Left hindlimb (tissue), 1 donor: Measurements from ENCODE around the gene MARCHF2.

ENCODE experiments used
- DNase-seq: peaks from one replicate; pipeline ENCODE4 v3.0.0-alpha.2; 2018

Gene MARCHF2

GRCh38 chr19:8481616-8482015, 68.5 kb downstream of the MARCHF2 start:
- no peak for DNase-seq

DNA sequence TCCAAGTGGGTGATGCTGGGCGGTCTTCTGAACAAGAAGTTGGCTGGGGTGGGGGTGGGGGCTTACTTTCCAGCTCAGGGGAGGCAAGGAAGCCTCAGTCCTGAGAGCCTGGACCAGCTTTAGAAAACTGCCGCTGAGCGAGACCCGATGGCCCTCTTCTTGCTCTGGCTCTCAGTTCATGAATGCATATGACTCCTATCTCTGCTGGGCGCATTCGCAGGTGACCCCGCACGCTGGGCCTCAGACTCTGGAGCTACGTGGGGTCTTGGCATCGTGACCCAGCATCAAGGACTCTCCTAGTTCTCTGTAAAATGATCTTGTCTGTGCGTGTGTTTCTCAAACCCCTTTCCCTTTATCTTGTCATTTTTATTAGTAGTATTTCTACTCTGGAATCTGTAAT, 69.6 kb downstream of the MARCHF2 start:
- no peak for DNase-seq

DNA sequence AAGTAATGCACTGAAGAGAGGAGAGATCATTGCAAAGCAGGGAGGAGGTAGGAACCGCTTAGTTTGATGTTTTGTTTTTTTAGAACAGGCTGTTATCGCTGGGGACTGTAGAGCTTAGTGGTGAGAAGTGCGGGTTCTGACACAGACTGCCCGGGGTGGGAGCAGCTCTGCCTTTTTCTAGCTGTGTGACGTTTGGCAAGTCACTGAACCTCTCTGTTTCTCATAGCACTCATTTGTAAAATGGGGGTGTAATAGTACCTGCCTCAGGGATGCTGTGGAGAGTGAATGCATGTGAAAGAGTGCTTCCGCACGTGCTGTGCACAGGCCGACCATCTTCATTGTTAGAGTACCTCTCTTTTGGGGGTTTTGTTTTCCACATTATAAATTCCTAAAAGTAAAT, 70.1 kb downstream of the MARCHF2 start:
- DNase-seq, result no peak

DNA sequence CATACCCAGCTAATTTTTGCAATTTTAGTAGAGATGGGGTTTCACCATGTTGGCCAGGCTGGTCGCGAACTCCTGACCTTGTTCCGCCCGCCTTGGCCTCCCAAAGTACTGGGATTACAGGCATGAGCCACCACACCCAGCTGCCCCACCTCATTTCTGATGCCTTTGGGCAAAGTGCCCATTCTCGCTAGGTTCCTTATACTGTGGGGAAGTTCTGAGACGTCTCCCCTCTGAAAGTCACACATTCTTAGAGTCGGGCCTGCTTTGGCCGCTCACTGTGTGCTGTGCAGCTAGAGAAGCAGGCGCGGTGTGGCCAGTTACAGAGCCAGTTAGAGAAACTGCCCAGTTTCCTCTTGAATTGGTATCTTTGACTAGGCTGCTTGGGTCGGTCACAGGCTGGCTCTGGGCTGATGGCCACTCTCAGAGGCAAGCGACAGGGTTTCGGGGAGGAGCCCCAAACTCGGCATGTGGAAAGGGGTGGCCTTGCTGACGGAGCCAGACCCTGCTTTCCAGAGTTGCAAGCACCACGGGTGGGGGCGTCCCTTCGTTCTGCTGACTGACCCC, 71.3 kb downstream of the MARCHF2 start:
- no peak for DNase-seq

DNA sequence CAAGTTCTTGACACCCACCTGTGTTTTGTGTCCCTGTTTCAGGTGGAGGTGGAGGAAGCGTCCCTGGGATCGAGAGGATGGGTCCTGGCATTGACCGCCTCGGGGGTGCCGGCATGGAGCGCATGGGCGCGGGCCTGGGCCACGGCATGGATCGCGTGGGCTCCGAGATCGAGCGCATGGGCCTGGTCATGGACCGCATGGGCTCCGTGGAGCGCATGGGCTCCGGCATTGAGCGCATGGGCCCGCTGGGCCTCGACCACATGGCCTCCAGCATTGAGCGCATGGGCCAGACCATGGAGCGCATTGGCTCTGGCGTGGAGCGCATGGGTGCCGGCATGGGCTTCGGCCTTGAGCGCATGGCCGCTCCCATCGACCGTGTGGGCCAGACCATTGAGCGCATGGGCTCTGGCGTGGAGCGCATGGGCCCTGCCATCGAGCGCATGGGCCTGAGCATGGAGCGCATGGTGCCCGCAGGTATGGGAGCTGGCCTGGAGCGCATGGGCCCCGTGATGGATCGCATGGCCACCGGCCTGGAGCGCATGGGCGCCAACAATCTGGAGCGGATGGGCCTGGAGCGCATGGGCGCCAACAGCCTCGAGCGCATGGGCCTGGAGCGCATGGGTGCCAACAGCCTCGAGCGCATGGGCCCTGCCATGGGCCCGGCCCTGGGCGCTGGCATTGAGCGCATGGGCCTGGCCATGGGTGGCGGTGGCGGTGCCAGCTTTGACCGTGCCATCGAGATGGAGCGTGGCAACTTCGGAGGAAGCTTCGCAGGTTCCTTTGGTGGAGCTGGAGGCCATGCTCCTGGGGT, 72.7 kb downstream of the MARCHF2 start:
- no peak for DNase-seq

DNA sequence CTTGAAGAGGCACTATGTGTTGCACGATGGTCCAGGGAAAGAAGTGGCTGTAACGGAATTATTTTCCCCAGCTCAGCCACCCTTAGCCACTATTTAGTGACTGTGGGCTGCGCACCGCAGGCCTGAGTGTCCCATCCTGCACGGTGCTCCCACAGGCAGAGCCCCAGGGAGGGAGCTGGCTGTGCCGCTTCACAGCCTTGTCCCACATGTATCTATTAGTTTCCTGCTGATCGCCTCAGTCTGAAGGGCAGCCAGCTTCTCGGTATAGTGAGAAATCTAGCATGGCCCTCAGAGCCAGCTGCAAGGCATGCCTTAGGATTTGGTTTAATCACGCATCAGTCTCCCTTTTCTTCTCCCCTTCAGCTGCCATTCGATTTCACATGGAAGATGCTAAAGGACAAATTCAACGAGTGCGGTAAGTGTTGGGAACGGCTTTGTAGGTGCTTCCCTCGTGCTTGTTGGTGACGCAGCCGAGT, 73.6 kb downstream of the MARCHF2 start:
- DNase-seq, result no peak

- no peak for DNase-seq
Measured at GRCh38 chr19:8487137-8487851, 74.2 kb downstream of the MARCHF2 start.

GRCh38 chr19:8488365-8488764, 75.3 kb downstream of the MARCHF2 start:
- no peak for DNase-seq
